Measurements from ENCODE around the gene UBE2F.

UBE2F gene

GRCh38 chr2:238080518-238080917 is 113.7 kb downstream of the UBE2F start:
- DNase-seq (ENCODE audit: low spot score), result no peak

- DNase-seq (ENCODE audit: low spot score), result no peak
These were observed 114.3 kb downstream of the UBE2F start for GRCh38 chr2:238081150-238081549.

- DNase-seq (ENCODE audit: low spot score), result no peak
These were observed 114.7 kb downstream of the UBE2F start for GRCh38 chr2:238081561-238081960.

GRCh38 chr2:238082151-238082550 is 115.3 kb downstream of the UBE2F start:
- DNase-seq (ENCODE audit: low spot score), result no peak

- DNase-seq (ENCODE audit: low spot score), result no peak
These were observed 116.0 kb downstream of the UBE2F start for GRCh38 chr2:238082827-238083226.

- no peak for DNase-seq (ENCODE audit: low spot score)
These were observed 117.1 kb downstream of the UBE2F start for GRCh38 chr2:238083919-238084318.

GRCh38 chr2:238084761-238085160 is 117.9 kb downstream of the UBE2F start:
- DNase-seq (ENCODE audit: low spot score), result no peak

- no peak for DNase-seq (ENCODE audit: low spot score)
These were observed 119.1 kb downstream of the UBE2F start for GRCh38 chr2:238085899-238086298.

- DNase-seq (ENCODE audit: low spot score), result no peak
These were observed 120.4 kb downstream of the UBE2F start for GRCh38 chr2:238087211-238087610.

GRCh38 chr2:238090887-238091286 is 124.1 kb downstream of the UBE2F start:
- DNase-seq (ENCODE audit: low spot score), result no peak

GRCh38 chr2:238091436-238092060 is 124.7 kb downstream of the UBE2F start:
- no peak for DNase-seq (ENCODE audit: low spot score)

All from CD4-positive, alpha-beta T cell treated with Interleukin-6 at 100 ng/mL for 8 hours (primary cell).